Spinal cord (tissue), 10 donors: Measurements from ENCODE around the gene ITGA5. TPM values are rescaled to one million over a fixed set of nuclear protein-coding genes. Genes with fewer than 3 reads are reported as not detected.

Experiments
- DNase-seq, 6 donors: peaks; one replicate each; pipeline versions ENCODE4 v3.0.0 to v3.0.0-alpha.2; 2013 to 2015; ENCODE audit warnings: low spot score in 6 of 6, low read depth in 4 of 6
- H3K27ac ChIP-seq: one replicate; pipeline ENCODE4 v1.5.1; 2013; ENCODE audit warnings: low read depth, low read length, control low read depth
- H3K27me3 ChIP-seq: one replicate; pipeline ENCODE4 v1.6.1; 2013; ENCODE audit warnings: low read length; ENCODE audit not compliant: control insufficient read depth, insufficient read depth
- H3K36me3 ChIP-seq: one replicate; pipeline ENCODE4 v1.6.1; 2013; ENCODE audit warnings: low read length; ENCODE audit not compliant: control insufficient read depth, insufficient read depth
- H3K4me1 ChIP-seq: one replicate; pipeline ENCODE4 v1.6.1; 2013; ENCODE audit warnings: low read length; ENCODE audit not compliant: control insufficient read depth, insufficient read depth
- H3K4me3 ChIP-seq: one replicate; pipeline ENCODE4 v1.5.1; 2013; ENCODE audit warnings: low read depth, low read length, control low read depth
- H3K9me3 ChIP-seq: one replicate; pipeline ENCODE4 v1.6.1; 2013; ENCODE audit warnings: low read length; ENCODE audit not compliant: control insufficient read depth, insufficient read depth
- WGBS: methylation state at CpG from one replicate; pipeline ENCODE4 v1.1.5; 2013; ENCODE audit warnings: missing lambda C conversion rate; ENCODE audit not compliant: insufficient coverage; 5-methylcytosine and 5-hydroxymethylcytosine counted together
- polyA plus RNA-seq, 2 donors: library from polyadenylated mRNA; unstranded; fragments of 120-200 nt; gene quantifications; one replicate each; pipeline ENCODE4 v1.2.1, GENCODE V29; 2013; ENCODE audit not compliant: insufficient read length in 2 of 2
- total RNA-seq, 2 donors: library from RNA; depleted of rRNA in 1 of 2; stranded (reverse); fragments of 120-200 nt in 1 of 2; fragments of >200 nt in 1 of 2; gene quantifications; one replicate each; pipeline versions ENCODE4 v1.2.3 to v1.2.4, GENCODE V29; 2013 to 2014
- donor health status: healthy.

The ITGA5 gene
- total and polyA plus RNA-seq, 4 donors: 12.3 to 43.0 (median 20.0) TPM

- no peak overlapping the region for H3K27ac ChIP-seq
- no peaks in the 10 kb centered on the region for H3K9me3 ChIP-seq
- H3K27me3 ChIP-seq: no peaks in the 10 kb centered on the region
- no peak overlapping the region for H3K4me3 ChIP-seq
- no CpG with 5 or more reads among the region's 2 CpGs for WGBS
- no peaks in the 10 kb centered on the region for H3K4me1 ChIP-seq
- no peak for DNase-seq
- H3K36me3 ChIP-seq: no peaks in the 10 kb centered on the region
Observed at GRCh38 chr12:54447917-54448316, 28.9 kb upstream of the ITGA5 start.

- H3K4me3 ChIP-seq: no peak overlapping the region
- H3K36me3 ChIP-seq: no peaks in the 10 kb centered on the region
- DNase-seq: no peak
- no peak overlapping the region for H3K27ac ChIP-seq
- no peaks in the 10 kb centered on the region for H3K4me1 ChIP-seq
- no peaks in the 10 kb centered on the region for H3K9me3 ChIP-seq
- H3K27me3 ChIP-seq: no peaks in the 10 kb centered on the region
Observed at GRCh38 chr12:54444206-54444605, 25.1 kb upstream of the ITGA5 start.

GRCh38 chr12:54443446-54443845, 24.4 kb upstream of the ITGA5 start:
- Histone ChIP-seq H3K4me3 (no peak overlapping the region), H3K4me1 (no peaks in the 10 kb centered on the region), H3K27ac (no peak overlapping the region), H3K9me3 (no peaks in the 10 kb centered on the region), H3K36me3 (no peaks in the 10 kb centered on the region), H3K27me3 (no peaks in the 10 kb centered on the region)
- WGBS: 97% methylated on average over 4 of the region's 4 CpGs
- DNase-seq: no peak

GRCh38 chr12:54442961-54443360, 23.9 kb upstream of the ITGA5 start:
- Histone ChIP-seq H3K9me3 (no peaks in the 10 kb centered on the region), H3K4me3 (no peak overlapping the region), H3K27ac (no peak overlapping the region), H3K36me3 (no peaks in the 10 kb centered on the region), H3K4me1 (no peaks in the 10 kb centered on the region), H3K27me3 (no peaks in the 10 kb centered on the region)
- DNase-seq: no peak
- no CpG with 5 or more reads among the region's 1 CpG for WGBS

GRCh38 chr12:54442099-54442498, 23.0 kb upstream of the ITGA5 start:
- no peaks in the 10 kb centered on the region for H3K4me1 ChIP-seq
- H3K27me3 ChIP-seq: no peaks in the 10 kb centered on the region
- no peak for DNase-seq
- no peak overlapping the region for H3K27ac ChIP-seq
- no peak overlapping the region for H3K4me3 ChIP-seq
- no peaks in the 10 kb centered on the region for H3K9me3 ChIP-seq
- H3K36me3 ChIP-seq: no peaks in the 10 kb centered on the region
- no CpG with 5 or more reads among the region's 2 CpGs for WGBS

- WGBS: 61% methylated on average over 7 of the region's 10 CpGs
- Histone ChIP-seq H3K4me3 (no peak overlapping the region), H3K27me3 (no peaks in the 10 kb centered on the region), H3K4me1 (no peaks in the 10 kb centered on the region), H3K27ac (no peak overlapping the region), H3K36me3 (no peaks in the 10 kb centered on the region), H3K9me3 (no peaks in the 10 kb centered on the region)
- peak in 4 of 6 donors; percentile 43 to 90 (median 64) for DNase-seq
Observed at GRCh38 chr12:54439521-54440255, 20.6 kb upstream of the ITGA5 start.

GRCh38 chr12:54439096-54439495, 20.0 kb upstream of the ITGA5 start:
- Histone ChIP-seq H3K36me3 (no peaks in the 10 kb centered on the region), H3K27ac (no peak overlapping the region), H3K4me3 (no peak overlapping the region), H3K4me1 (no peaks in the 10 kb centered on the region), H3K27me3 (no peaks in the 10 kb centered on the region), H3K9me3 (no peaks in the 10 kb centered on the region)
- WGBS: 63% methylated on average over 1 of the region's 1 CpG
- DNase-seq: peak in 1 of 6 donors; percentile 3

- WGBS: no CpG with 5 or more reads among the region's 1 CpG
- Histone ChIP-seq H3K9me3 (no peaks in the 10 kb centered on the region), H3K27ac (no peak overlapping the region), H3K4me3 (no peak overlapping the region), H3K27me3 (no peaks in the 10 kb centered on the region), H3K36me3 (no peaks in the 10 kb centered on the region), H3K4me1 (no peaks in the 10 kb centered on the region)
- no peak for DNase-seq
Observed at GRCh38 chr12:54438517-54438916, 19.5 kb upstream of the ITGA5 start.

GRCh38 chr12:54437697-54438096, 18.6 kb upstream of the ITGA5 start:
- Histone ChIP-seq H3K4me1 (no peaks in the 10 kb centered on the region), H3K9me3 (no peaks in the 10 kb centered on the region), H3K36me3 (no peaks in the 10 kb centered on the region), H3K27me3 (no peaks in the 10 kb centered on the region), H3K4me3 (no peak overlapping the region), H3K27ac (no peak overlapping the region)
- 100% methylated on average over 1 of the region's 3 CpGs for WGBS
- no peak for DNase-seq

GRCh38 chr12:54437243-54437642, 18.2 kb upstream of the ITGA5 start:
- Histone ChIP-seq H3K36me3 (no peaks in the 10 kb centered on the region), H3K4me1 (peaks cover 2% of the 10 kb centered on the region), H3K9me3 (no peaks in the 10 kb centered on the region), H3K27ac (no peak overlapping the region), H3K27me3 (no peaks in the 10 kb centered on the region), H3K4me3 (no peak overlapping the region)
- DNase-seq: no peak
